Measurements from ENCODE around the gene RD3L.

The RD3L gene

GRCh38 chr14:103892247-103892646, 50.1 kb downstream of the RD3L start:
- no peak for DNase-seq

- DNase-seq = no peak
Measured at GRCh38 chr14:103891667-103892215, 50.6 kb downstream of the RD3L start.

- DNase-seq = no peak
Measured at GRCh38 chr14:103890821-103891666, 51.3 kb downstream of the RD3L start.
